Activated CD4-positive, alpha-beta memory T cell treated with anti-CD3 and anti-CD28 coated beads for 36 hours (primary cell): Measurements from ENCODE around the gene OGN. TPM values are rescaled to one million over a fixed set of nuclear protein-coding genes. Genes with fewer than 3 reads are reported as not detected.
A peak's percentile ranks its signal among the peaks of the same experiment; 100 is the strongest.
"Not testable (repeated sequence)": the region's sequence is repeated elsewhere in the genome, so short reads cannot be mapped to it uniquely, and the experiment has no call there.

Experiments
- CTCF ChIA-PET: fragments of 350-600 bp; sonication (Branson Sonifier 250); formaldehyde crosslinking; loops from one replicate; lab custom pipeline; 2021; ENCODE audit warnings: antibody characterized with exemption, inconsistent platforms; lab: Charles Lee
- POLR2A ChIA-PET: fragments of 350-600 bp; sonication (Branson Sonifier 250); formaldehyde crosslinking; loops from one replicate; lab custom pipeline; 2021; ENCODE audit warnings: antibody characterized with exemption; lab: Charles Lee
- DNase-seq: peaks from one replicate; pipeline ENCODE4 v3.0.0-alpha.2; 2020
- H3K27ac Mint-ChIP-seq: one replicate; pipeline ENCODE4 v1.8.0; 2021; ENCODE audit warnings: mixed read lengths
- H3K27me3 Mint-ChIP-seq: one replicate; pipeline ENCODE4 v1.8.0; 2021; ENCODE audit warnings: mixed read lengths
- H3K36me3 Mint-ChIP-seq: one replicate; pipeline ENCODE4 v1.8.0; 2021; ENCODE audit warnings: mixed read lengths
- H3K4me1 Mint-ChIP-seq: one replicate; pipeline ENCODE4 v1.8.0; 2021; ENCODE audit warnings: low read depth, mixed read lengths
- H3K4me3 Mint-ChIP-seq: one replicate; pipeline ENCODE4 v1.8.0; 2021; ENCODE audit warnings: mild to moderate bottlenecking, mixed read lengths
- H3K9me3 Mint-ChIP-seq: one replicate; pipeline ENCODE4 v1.8.0; 2021; ENCODE audit warnings: mixed read lengths
- intact Hi-C: fragments of 100-400 bp; cut with micrococcal nuclease; formaldehyde crosslinking; loops from one replicate; pipeline ENCODE4 v1.15.1; 2023
- total RNA-seq, 2 experiments: library from RNA; stranded (reverse); gene quantifications; one replicate each; pipeline ENCODE4 v1.2.3, GENCODE V29; 2021

The OGN gene
- total RNA-seq, 2 experiments from 2014 or later, result not detected

GRCh38 chr9:92425474-92425873, 21.1 kb upstream of the OGN start:
- Mint-ChIP-seq H3K4me3 (no peak overlapping the region), H3K27ac (no peak overlapping the region), H3K27me3 (no peaks in the 10 kb centered on the region), H3K9me3 (no peaks in the 10 kb centered on the region), H3K36me3 (no peaks in the 10 kb centered on the region), H3K4me1 (no peaks in the 10 kb centered on the region)
- DNase-seq, result no peak
- POLR2A ChIA-PET, result no interaction called here
- intact Hi-C loops, result no loop called here
- CTCF ChIA-PET, result no interaction called here

GRCh38 chr9:92424340-92424739, 20.0 kb upstream of the OGN start, which contains the start of gene OMD:
OMD (minus strand) TSS chr9:92424471; CDS start chr9:92417558, 6,913 bp downstream.
- H3K9me3 Mint-ChIP-seq, result no peaks in the 10 kb centered on the region
- no peak for DNase-seq
- H3K27ac Mint-ChIP-seq, result no peak within 1 kb of the TSS
- H3K27me3 Mint-ChIP-seq, result no peaks in the 10 kb centered on the region
- POLR2A ChIA-PET, result no interaction called here
- intact Hi-C loops, result no loop called here
- no peak within 1 kb of the TSS for H3K4me3 Mint-ChIP-seq
- H3K4me1 Mint-ChIP-seq, result no peaks in the 10 kb centered on the region
- CTCF ChIA-PET, result no interaction called here
- H3K36me3 Mint-ChIP-seq, result no peaks in the 10 kb centered on the region

- POLR2A ChIA-PET, result no interaction called here
- no peaks in the 10 kb centered on the region for H3K27me3 Mint-ChIP-seq
- no peaks in the 10 kb centered on the region for H3K4me1 Mint-ChIP-seq
- no peaks in the 10 kb centered on the region for H3K9me3 Mint-ChIP-seq
- no peak for DNase-seq
- H3K27ac Mint-ChIP-seq, result no peak overlapping the region
- no peak overlapping the region for H3K4me3 Mint-ChIP-seq
- H3K36me3 Mint-ChIP-seq, result no peaks in the 10 kb centered on the region
- intact Hi-C loops, result no loop called here
- CTCF ChIA-PET, result no interaction called here
Measured at GRCh38 chr9:92423612-92424011, 19.2 kb upstream of the OGN start.

GRCh38 chr9:92422611-92423338, 18.4 kb upstream of the OGN start:
- no peaks in the 10 kb centered on the region for H3K27me3 Mint-ChIP-seq
- no peak overlapping the region for H3K4me3 Mint-ChIP-seq
- H3K9me3 Mint-ChIP-seq, result no peaks in the 10 kb centered on the region
- intact Hi-C loops, result no loop called here
- no peak for DNase-seq
- POLR2A ChIA-PET, result no interaction called here
- H3K27ac Mint-ChIP-seq, result no peak overlapping the region
- no peaks in the 10 kb centered on the region for H3K36me3 Mint-ChIP-seq
- H3K4me1 Mint-ChIP-seq, result no peaks in the 10 kb centered on the region
- CTCF ChIA-PET, result no interaction called here

GRCh38 chr9:92414566-92414965, 10.2 kb upstream of the OGN start:
- Mint-ChIP-seq H3K36me3 (no peaks in the 10 kb centered on the region), H3K9me3 (no peaks in the 10 kb centered on the region), H3K27ac (no peak overlapping the region), H3K4me1 (no peaks in the 10 kb centered on the region), H3K27me3 (no peaks in the 10 kb centered on the region), H3K4me3 (no peak overlapping the region)
- ChIA-PET CTCF (interaction anchor here (0.6 kb wide), 1 partner anchor 19 kb away, joined by 4 read pairs; no protein-coding TSS in a partner anchor), POLR2A (no interaction called here)
- no peak for DNase-seq
- intact Hi-C loops, result no loop called here

GRCh38 chr9:92411157-92411556, 6.8 kb upstream of the OGN start:
- CTCF ChIA-PET, H3K27ac Mint-ChIP-seq: not testable (repeated sequence)

GRCh38 chr9:92408747-92409478, 4.5 kb upstream of the OGN start:
- H3K4me1 Mint-ChIP-seq, result peaks cover 22% of the 10 kb centered on the region
- H3K9me3 Mint-ChIP-seq, result no peaks in the 10 kb centered on the region
- H3K27me3 Mint-ChIP-seq, result no peaks in the 10 kb centered on the region
- intact Hi-C loops, result no loop called here
- ChIA-PET CTCF (interaction anchor here (0.6 kb wide), 1 partner anchor 682 kb away, joined by 3 read pairs; no protein-coding TSS in a partner anchor), POLR2A (no interaction called here)
- no peak for DNase-seq
- H3K36me3 Mint-ChIP-seq, result no peaks in the 10 kb centered on the region
- no peak overlapping the region for H3K27ac Mint-ChIP-seq
- no peak overlapping the region for H3K4me3 Mint-ChIP-seq

More at GRCh38 chr9:92411157-92411556, 6.8 kb upstream of the OGN start:
- H3K4me3 Mint-ChIP-seq, POLR2A ChIA-PET, H3K9me3 Mint-ChIP-seq, intact Hi-C loops, H3K27me3 Mint-ChIP-seq, DNase-seq, H3K36me3 Mint-ChIP-seq: not testable (repeated sequence)
- H3K4me1 Mint-ChIP-seq, result peaks cover 11% of the 10 kb centered on the region

GRCh38 chr9:92407818-92408217, 3.4 kb upstream of the OGN start:
- no peak overlapping the region for H3K4me3 Mint-ChIP-seq
- intact Hi-C loops, result no loop called here
- POLR2A ChIA-PET, result no interaction called here
- no peak for DNase-seq
- H3K36me3 Mint-ChIP-seq, result no peaks in the 10 kb centered on the region
- H3K27ac Mint-ChIP-seq, result no peak overlapping the region
- no peaks in the 10 kb centered on the region for H3K9me3 Mint-ChIP-seq
- no peaks in the 10 kb centered on the region for H3K27me3 Mint-ChIP-seq
- H3K4me1 Mint-ChIP-seq, result peaks cover 22% of the 10 kb centered on the region
- CTCF ChIA-PET, result no interaction called here

- no peaks in the 10 kb centered on the region for H3K27me3 Mint-ChIP-seq
- ChIA-PET CTCF (no interaction called here), POLR2A (interaction anchor here (1.4 kb wide), 1 partner anchor 81 kb away, joined by 4 read pairs; the partner anchor contains the start of gene CENPP)
- no peak overlapping the region for H3K27ac Mint-ChIP-seq
- peak; percentile 26 for DNase-seq
- no peaks in the 10 kb centered on the region for H3K36me3 Mint-ChIP-seq
- intact Hi-C loops, result no loop called here
- H3K9me3 Mint-ChIP-seq, result no peaks in the 10 kb centered on the region
- H3K4me1 Mint-ChIP-seq, result peaks cover 22% of the 10 kb centered on the region
- H3K4me3 Mint-ChIP-seq, result no peak overlapping the region
Measured at GRCh38 chr9:92406477-92406876, 2.1 kb upstream of the OGN start.

- H3K36me3 Mint-ChIP-seq, result no peaks in the 10 kb centered on the region
- no peak overlapping the region for H3K4me3 Mint-ChIP-seq
- POLR2A ChIA-PET, result interaction anchor here (1.4 kb wide), 1 partner anchor 80 kb away, joined by 4 read pairs; the partner anchor contains the start of gene CENPP
- peaks cover 22% of the 10 kb centered on the region for H3K4me1 Mint-ChIP-seq
- no peak for DNase-seq
- H3K9me3 Mint-ChIP-seq, result no peaks in the 10 kb centered on the region
- CTCF ChIA-PET, result interaction anchor here (0.6 kb wide), 1 partner anchor 34 kb away, joined by 3 read pairs; no protein-coding TSS in a partner anchor
- intact Hi-C loops, result no loop called here
- H3K27me3 Mint-ChIP-seq, result no peaks in the 10 kb centered on the region
- H3K27ac Mint-ChIP-seq, result no peak overlapping the region
Measured at GRCh38 chr9:92405818-92406217, 1.4 kb upstream of the OGN start.

- no peak for DNase-seq
- CTCF ChIA-PET, result no interaction called here
- H3K36me3 Mint-ChIP-seq, result no peaks in the 10 kb centered on the region
- H3K27me3 Mint-ChIP-seq, result no peaks in the 10 kb centered on the region
- no peak overlapping the region for H3K4me3 Mint-ChIP-seq
- H3K9me3 Mint-ChIP-seq, result no peaks in the 10 kb centered on the region
- intact Hi-C loops, result no loop called here
- H3K27ac Mint-ChIP-seq, result no peak overlapping the region
- peaks cover 22% of the 10 kb centered on the region for H3K4me1 Mint-ChIP-seq
- POLR2A ChIA-PET, result no interaction called here
Measured at GRCh38 chr9:92402826-92403745, 1.3 kb downstream of the OGN start.

GRCh38 chr9:92402360-92402759, 2.0 kb downstream of the OGN start:
- CTCF ChIA-PET, result no interaction called here
- no peak for DNase-seq
- H3K36me3 Mint-ChIP-seq, result no peaks in the 10 kb centered on the region

More at GRCh38 chr9:92402360-92402759, 2.0 kb downstream of the OGN start:
- Mint-ChIP-seq H3K4me3 (no peak overlapping the region), H3K27me3 (no peaks in the 10 kb centered on the region), H3K9me3 (no peaks in the 10 kb centered on the region), H3K4me1 (peaks cover 22% of the 10 kb centered on the region), H3K27ac (no peak overlapping the region)
- POLR2A ChIA-PET, result no interaction called here
- intact Hi-C loops, result no loop called here
